Measurements from ENCODE around the gene PHF21A.
"Not testable (repeated sequence)": the region's sequence is repeated elsewhere in the genome, so short reads cannot be mapped to it uniquely, and the experiment has no call there.

Gene PHF21A

GRCh38 chr11:46120346-46121300 lies 631 bp downstream of the PHF21A start:
- peak in 1 of 2 donors; percentile 4 for DNase-seq (ENCODE audit: low read depth in 2 of 2)

DNA sequence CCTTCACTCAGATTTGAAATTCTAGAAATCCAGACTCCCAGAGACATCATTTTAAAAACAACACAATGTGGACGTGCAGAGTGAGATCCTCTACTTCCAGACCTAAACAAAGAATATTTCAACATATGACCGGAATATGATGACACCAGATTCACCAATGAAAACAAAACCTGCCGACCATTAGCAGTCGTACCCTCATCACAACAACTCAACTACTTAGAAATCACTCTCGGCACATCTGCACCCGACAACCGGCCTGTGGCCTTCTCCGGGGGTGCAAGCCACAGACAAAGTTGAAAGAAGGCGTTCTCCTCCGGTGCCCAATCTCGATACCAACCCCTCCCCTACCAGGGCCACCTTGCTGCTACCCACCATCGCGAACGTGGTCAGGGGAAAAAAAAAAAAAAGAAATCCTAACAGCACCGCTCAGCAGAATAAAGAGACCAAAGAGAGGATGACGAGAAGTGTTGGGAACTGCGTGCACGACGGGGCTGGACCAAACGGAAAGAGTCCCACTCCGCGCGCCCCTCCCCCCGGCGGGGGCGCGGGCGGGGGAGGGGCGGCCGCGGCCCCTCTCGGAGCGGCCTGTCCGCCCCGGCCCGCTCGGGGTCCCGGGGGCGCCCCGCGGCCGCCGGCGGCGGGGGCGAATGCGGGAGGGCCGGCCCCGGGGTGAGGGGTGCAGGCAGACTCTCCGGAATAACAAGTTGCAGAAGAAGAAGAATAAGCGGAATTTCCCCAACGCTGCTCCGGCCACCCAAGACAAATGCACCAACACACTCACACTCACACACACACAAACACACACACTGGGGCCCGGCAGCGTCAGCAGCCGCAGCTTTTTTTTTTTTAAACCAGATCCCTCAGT lies 1.7 kb downstream of the PHF21A start:
- peak; percentile 18 to 34 for DNase-seq (ENCODE audit: low read depth in 2 of 2)

DNA sequence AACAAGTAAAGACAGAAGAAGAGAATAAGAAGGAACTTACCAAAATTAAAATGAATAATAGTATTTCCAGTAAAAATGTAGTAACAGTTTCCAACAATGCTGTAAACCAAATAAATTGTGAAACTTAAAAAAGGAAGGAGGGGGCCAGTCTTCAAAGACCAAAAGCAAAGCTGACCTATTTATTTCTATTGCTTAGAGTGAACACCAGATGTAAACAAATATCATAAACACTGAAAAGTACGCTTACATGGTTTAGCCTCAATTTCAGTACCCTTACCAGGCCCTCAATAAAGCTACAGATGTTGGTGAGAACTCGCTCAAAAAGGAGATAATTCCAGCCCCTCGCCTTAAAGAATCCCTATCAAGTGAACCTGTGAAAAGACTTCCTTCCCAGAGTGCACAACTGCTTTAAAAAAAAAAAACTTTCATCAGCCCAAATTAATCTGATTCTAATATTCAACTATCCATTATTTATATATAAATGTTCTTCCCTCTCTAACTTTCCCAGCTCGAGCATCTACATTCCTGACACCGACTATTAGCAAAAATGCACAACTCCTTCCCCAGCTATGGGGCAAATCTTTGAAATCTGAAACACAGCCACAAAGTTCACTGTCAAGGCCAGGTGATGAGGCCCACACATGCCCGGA lies 2.4 kb downstream of the PHF21A start:
- no peak for DNase-seq (ENCODE audit: low read depth in 2 of 2)

DNA sequence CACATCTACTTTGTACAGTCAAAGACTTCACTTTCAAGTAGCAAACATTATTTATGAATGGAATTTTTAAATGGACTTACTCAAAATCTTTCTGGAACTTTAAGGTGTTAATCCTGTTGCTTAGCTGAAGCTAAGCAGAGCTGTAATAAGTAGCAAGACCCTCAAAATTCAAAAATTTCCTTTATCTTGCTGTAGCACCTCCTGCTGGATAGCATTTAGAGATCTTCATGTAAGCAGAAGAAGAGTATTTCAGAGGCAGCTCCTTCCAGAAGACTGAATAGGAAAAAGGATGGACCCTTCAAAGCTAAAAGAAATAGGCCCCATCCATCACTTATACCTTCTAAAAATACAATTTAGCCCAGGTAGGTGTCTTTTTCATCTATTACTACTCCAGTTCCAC lies 3.4 kb downstream of the PHF21A start:
- DNase-seq (ENCODE audit: low read depth in 2 of 2), result no peak

DNA sequence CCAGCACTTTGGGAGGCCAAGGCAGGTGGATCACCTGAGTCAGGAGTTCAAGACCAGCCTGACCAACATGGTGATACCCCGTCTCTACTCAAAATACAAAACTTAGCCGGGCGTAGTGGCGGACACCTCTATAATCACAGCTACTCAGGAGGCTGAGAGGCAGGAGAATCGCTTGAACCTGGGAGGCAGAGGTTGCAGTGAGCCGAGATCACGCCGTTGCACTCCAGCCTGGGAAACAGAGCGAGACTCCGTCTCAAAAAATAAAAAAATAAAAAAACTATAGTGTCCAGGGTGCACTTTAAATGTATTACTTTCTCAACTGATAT lies 4.6 kb downstream of the PHF21A start:
- DNase-seq (ENCODE audit: low read depth in 2 of 2), result not testable (repeated sequence)

- no peak for DNase-seq (ENCODE audit: low read depth in 2 of 2)
Measured at GRCh38 chr11:46116007-46116711, 5.1 kb downstream of the PHF21A start.

- DNase-seq (ENCODE audit: low read depth in 2 of 2), result no peak
Measured at GRCh38 chr11:46114961-46115360, 6.3 kb downstream of the PHF21A start.

GRCh38 chr11:46114378-46114777 lies 6.9 kb downstream of the PHF21A start:
- DNase-seq (ENCODE audit: low read depth in 2 of 2), result no peak

DNA sequence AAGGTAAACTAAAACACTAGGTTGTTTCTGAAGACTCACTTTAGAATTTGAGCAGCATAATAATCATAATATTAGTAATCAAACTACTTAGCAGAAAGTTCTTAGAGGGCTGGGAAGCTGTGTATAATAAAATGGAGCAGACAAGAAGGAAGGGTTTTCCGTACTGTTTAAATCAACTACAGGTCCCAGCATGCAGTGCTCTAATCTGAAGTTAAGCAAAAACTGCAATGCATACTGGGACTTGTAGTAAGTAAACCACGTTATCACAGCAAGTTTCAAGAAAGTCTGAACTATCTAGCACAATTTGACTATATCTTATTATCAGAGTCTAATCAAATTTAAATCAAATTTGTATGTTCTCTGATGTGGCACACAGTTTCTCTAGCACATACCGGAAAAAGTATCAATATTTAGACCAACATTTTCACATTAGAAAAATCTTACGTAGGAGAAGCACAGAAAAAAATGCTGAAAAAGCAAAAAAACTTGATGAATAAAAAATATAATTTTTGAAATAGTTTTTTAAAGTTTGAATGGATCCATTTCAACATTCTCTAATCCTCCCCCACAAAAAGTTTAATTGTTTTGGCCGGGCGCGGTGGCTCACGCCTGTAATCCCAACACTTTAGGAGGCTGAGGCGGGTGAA lies 8.2 kb downstream of the PHF21A start:
- DNase-seq (ENCODE audit: low read depth in 2 of 2), result peak in 1 of 2 donors; percentile 9

GRCh38 chr11:46108751-46109150 lies 12.5 kb downstream of the PHF21A start:
- DNase-seq (ENCODE audit: low read depth in 2 of 2), result no peak

- DNase-seq (ENCODE audit: low read depth in 2 of 2), result no peak
Measured at GRCh38 chr11:46107780-46108179, 13.5 kb downstream of the PHF21A start.

DNA sequence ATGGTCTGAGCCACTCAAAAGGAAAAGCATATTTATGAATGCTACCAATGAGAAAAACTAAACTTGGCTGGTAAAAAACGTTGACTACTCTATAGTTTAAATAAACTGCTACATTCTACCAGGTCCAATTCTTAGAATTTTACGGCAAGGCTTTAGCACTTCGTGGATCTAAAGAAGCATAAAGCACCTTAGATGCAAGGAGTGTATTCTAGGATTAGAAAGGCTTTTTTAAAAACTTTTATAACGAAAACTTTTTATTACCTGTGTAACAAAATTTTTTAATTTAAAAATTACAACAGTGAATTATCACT lies 13.9 kb downstream of the PHF21A start:
- no peak for DNase-seq (ENCODE audit: low read depth in 2 of 2)

GRCh38 chr11:46106530-46107407 lies 14.5 kb downstream of the PHF21A start:
- no peak for DNase-seq (ENCODE audit: low read depth in 2 of 2)

DNA sequence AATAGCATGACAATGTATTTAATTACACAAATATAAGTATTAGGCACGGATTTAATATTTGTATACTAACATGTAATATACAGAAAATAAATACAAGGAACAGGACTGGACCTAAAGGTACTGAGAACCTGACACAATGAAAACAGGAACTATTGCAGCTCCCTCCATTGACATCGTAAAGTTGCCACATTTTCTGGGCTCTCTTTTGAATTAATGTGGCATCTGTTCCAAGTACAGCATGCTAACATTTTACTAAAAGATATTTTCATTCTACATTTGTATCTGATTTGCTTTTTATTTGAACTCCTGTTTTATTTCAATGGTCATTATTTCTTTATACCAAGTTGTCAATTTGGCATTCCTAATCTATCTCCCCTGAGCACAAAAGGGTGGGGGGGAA lies 15.3 kb downstream of the PHF21A start:
- no peak for DNase-seq (ENCODE audit: low read depth in 2 of 2)

DNA sequence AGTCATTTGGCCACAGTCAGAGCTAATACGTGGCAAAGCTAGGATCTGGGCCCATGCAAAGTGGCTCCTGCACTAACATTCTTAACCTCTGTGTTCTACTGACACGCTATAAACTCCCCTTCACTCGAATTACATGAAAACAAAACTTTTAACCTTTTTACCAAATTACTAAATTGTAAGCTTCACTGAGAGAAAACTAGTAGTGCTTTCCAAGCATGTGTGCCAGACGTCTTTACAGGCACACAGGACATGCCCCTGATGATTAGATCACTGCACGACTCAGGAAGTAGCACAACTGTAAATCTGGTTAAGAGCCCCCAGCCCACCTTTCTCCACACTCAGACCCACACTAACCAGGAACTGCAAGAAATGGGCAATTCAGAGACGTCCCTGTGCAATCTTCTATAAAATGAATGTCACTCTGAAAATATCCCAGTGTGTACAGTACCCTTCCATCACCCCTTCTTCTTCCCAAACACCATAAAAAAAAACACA lies 16.1 kb downstream of the PHF21A start:
- no peak for DNase-seq (ENCODE audit: low read depth in 2 of 2)

DNA sequence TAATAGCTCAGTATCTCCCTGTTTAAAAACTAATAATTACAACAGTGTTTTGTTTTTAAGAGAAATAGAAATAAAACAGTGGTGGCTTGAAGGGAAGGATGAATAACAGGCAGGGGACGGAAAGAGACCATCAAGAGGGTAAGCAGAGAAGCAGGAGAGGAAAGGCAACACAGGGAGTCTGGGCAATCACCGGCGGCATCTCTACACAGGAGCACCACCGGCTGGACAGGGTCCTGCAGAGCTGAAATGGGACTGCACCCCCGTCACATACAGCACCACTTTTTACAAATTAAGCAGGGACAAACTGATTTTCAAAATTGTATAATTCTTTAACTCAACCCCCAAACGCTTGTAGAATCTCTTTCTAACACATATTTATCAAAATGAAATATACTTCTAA lies 18.4 kb downstream of the PHF21A start:
- no peak for DNase-seq (ENCODE audit: low read depth in 2 of 2)

- no peak for DNase-seq (ENCODE audit: low read depth in 2 of 2)
Measured at GRCh38 chr11:46100670-46101069, 20.6 kb downstream of the PHF21A start.

GRCh38 chr11:46099963-46100316 lies 21.3 kb downstream of the PHF21A start:
- DNase-seq (ENCODE audit: low read depth in 2 of 2), result no peak

- DNase-seq (ENCODE audit: low read depth in 2 of 2), result no peak
Measured at GRCh38 chr11:46090375-46090774, 30.9 kb downstream of the PHF21A start.

GRCh38 chr11:46079662-46080061 lies 41.6 kb downstream of the PHF21A start:
- no peak for DNase-seq (ENCODE audit: low read depth in 2 of 2)

Measured in stimulated activated CD4-positive, alpha-beta T cell treated with anti-CD3 and anti-CD28 coated beads, Interleukin-15, amount 100 ng/mL, for 48 hours (primary cell).